K562 (cell line): ENCODE results near the gene CDC42EP5. TPM values are rescaled to one million over a fixed set of nuclear protein-coding genes. Genes with fewer than 3 reads are reported as not detected.

Experiments
- CBFA2T3 ChIP-seq: fragments of 450-650 bp; IDR thresholded peaks from 2 replicates; pipeline ENCODE4 v1.6.1; 2017
- CBX3 ChIP-seq, 2 experiments: IDR thresholded peaks; 1 replicate in 1 of 2; 2 replicates in 1 of 2; pipeline ENCODE4 v1.6.1; 2012; ENCODE audit warnings: inconsistent platforms in 2 of 2, low read length in 2 of 2, borderline replicate concordance in 1 of 2, control low read depth in 1 of 2
- CBX8 ChIP-seq: fragments of 200-600 bp; sonication (generic); IDR thresholded peaks from 2 replicates; pipeline ENCODE4 v1.6.1; 2012; ENCODE audit warnings: borderline replicate concordance, mixed run types, low read depth, mild to moderate bottlenecking, moderate library complexity, mixed read lengths, low read length, control low read depth, inconsistent platforms; ENCODE audit not compliant: poor library complexity, severe bottlenecking; ENCODE audit errors: extremely low read depth
- CCNT2 ChIP-seq: IDR thresholded peaks from 2 replicates; pipeline ENCODE4 v1.6.1; 2011; ENCODE audit warnings: borderline replicate concordance, low read depth, mild to moderate bottlenecking, moderate library complexity, mixed read lengths, low read length; ENCODE audit not compliant: insufficient read length; ENCODE audit errors: extremely low read depth
- GABPB1 ChIP-seq: sonication (generic); formaldehyde crosslinking; IDR thresholded peaks from 2 replicates; pipeline ENCODE4 v1.8.0; 2022; ENCODE audit warnings: mild to moderate bottlenecking, missing genetic modification reagents
- MTA3 ChIP-seq: fragments of 450-650 bp; formaldehyde crosslinking; IDR thresholded peaks from 2 replicates; pipeline ENCODE4 v1.6.1; 2017; ENCODE audit warnings: mild to moderate bottlenecking, borderline replicate concordance
- NONO ChIP-seq, 2 experiments: fragments of 200-400 bp in 1 of 2; fragments of 450-650 bp in 1 of 2; formaldehyde crosslinking in 1 of 2; IDR thresholded peaks; 2 replicates each; pipeline ENCODE4 v1.6.1; 2017; ENCODE audit warnings: low read depth in 2 of 2, mild to moderate bottlenecking in 2 of 2, moderate library complexity in 2 of 2, low read length in 1 of 2
- NRF1 ChIP-seq, 2 experiments: fragments of 450-650 bp; IDR thresholded peaks in 1 of 2; conservative IDR thresholded peaks in 1 of 2; 2 replicates each; pipeline ENCODE4 v1.6.1; 2014; ENCODE audit warnings: mild to moderate bottlenecking in 2 of 2
- PHF20 ChIP-seq: fragments of 450-650 bp; IDR thresholded peaks from 2 replicates; pipeline ENCODE4 v1.6.1; 2018; ENCODE audit not compliant: partially characterized antibody
- POLR2AphosphoS5 ChIP-seq: IDR thresholded peaks from 2 replicates; pipeline ENCODE4 v1.6.1; 2011; ENCODE audit warnings: mild to moderate bottlenecking, low read depth, low read length, moderate library complexity; ENCODE audit not compliant: control insufficient read depth, insufficient read depth
- PPARD ChIP-seq: fragments of 250-450 bp; sonication (Bioruptor Pico); IDR thresholded peaks from 2 replicates; pipeline ENCODE4 v1.8.0; 2022; ENCODE audit warnings: inconsistent platforms, mild to moderate bottlenecking, moderate library complexity
- RBM17 ChIP-seq: fragments of 200-400 bp; formaldehyde crosslinking; IDR thresholded peaks from 2 replicates; pipeline ENCODE4 v1.6.1; 2017; ENCODE audit warnings: low read depth, mild to moderate bottlenecking, low read length, borderline replicate concordance
- SUPT5H ChIP-seq: fragments of 450-650 bp; IDR thresholded peaks from 2 replicates; pipeline ENCODE4 v1.6.1; 2016
- TAF9B ChIP-seq: fragments of 450-650 bp; IDR thresholded peaks from 2 replicates; pipeline ENCODE4 v1.6.1; 2018; ENCODE audit warnings: mild to moderate bottlenecking; ENCODE audit not compliant: partially characterized antibody
- TFAM ChIP-seq: fragments of 250-450 bp; sonication (Bioruptor Pico); conservative IDR thresholded peaks from 2 replicates; pipeline ENCODE4 v1.5.0; 2021; ENCODE audit warnings: mild to moderate bottlenecking, moderate library complexity
- YY1 ChIP-seq, 3 experiments: IDR thresholded peaks; 2 replicates each; pipeline ENCODE4 v1.6.1; 2011; ENCODE audit warnings: low read length in 2 of 3, mild to moderate bottlenecking in 2 of 3, moderate library complexity in 2 of 3, borderline replicate concordance in 1 of 3, control low read depth in 1 of 3, low read depth in 1 of 3; ENCODE audit not compliant: insufficient read depth in 3 of 3, insufficient replicate concordance in 2 of 3, control insufficient read depth in 1 of 3, insufficient read length in 1 of 3; ENCODE audit errors: extremely low read depth in 1 of 3
- ZC3H4 ChIP-seq: sonication (generic); formaldehyde crosslinking; IDR thresholded peaks from 2 replicates; pipeline ENCODE4 v1.9.0; 2021; ENCODE audit warnings: missing genetic modification reagents, borderline replicate concordance
- ZNF324 ChIP-seq: fragments of 250-450 bp; sonication (Bioruptor Pico); IDR thresholded peaks from 2 replicates; pipeline ENCODE4 v1.4.0; 2020; ENCODE audit warnings: mild to moderate bottlenecking
- ZNF384 ChIP-seq: IDR thresholded peaks from 2 replicates; pipeline ENCODE4 v1.6.1; 2012; ENCODE audit warnings: low read depth, low read length, improper control_type of control experiment
- polyA plus RNA-seq, 8 experiments: library from polyadenylated mRNA; depleted of rRNA in 4 of 8; stranded (reverse) in 5 of 8; unstranded in 3 of 8; fragments of >200 nt; fragmentation: Nextera tagmentation in 2 of 8; fragmentation: Illumina TruSeq in 1 of 8; extraction: Ambion mirVana in 2 of 8; extraction: Trizol in 1 of 8; gene quantifications; 2 replicates each; pipeline versions ENCODE4 v1.2.1 to v1.2.3, GENCODE V29; 2011 to 2014; ENCODE audit warnings: inconsistent platforms in 1 of 8, missing spikeins in 1 of 8
- total RNA-seq, 7 experiments: library from RNA; depleted of rRNA in 6 of 7; stranded (reverse); fragments of >200 nt in 6 of 7; fragmentation: Illumina TruSeq in 2 of 7; extraction: Trizol in 2 of 7; gene quantifications; 2 replicates each; pipeline versions ENCODE4 v1.2.1 to v1.2.3, GENCODE V29; 2011 to 2021; ENCODE audit warnings: low replicate concordance in 1 of 7
- TF ChIP-seq, protein P1 (sequence below): fragments of 200-800 bp; sonication (Bioruptor generic); IDR thresholded peaks from 2 replicates; pipeline ENCODE4 v1.6.1; 2017; ENCODE audit warnings: missing genetic modification characterization, missing compliant biosample characterization
- TF ChIP-seq, protein P2 (sequence below): sonication (generic); formaldehyde crosslinking; IDR thresholded peaks from 2 replicates; pipeline ENCODE4 v1.9.0; 2022; ENCODE audit warnings: mild to moderate bottlenecking, missing genetic modification reagents
- TF ChIP-seq, protein P3 (sequence below): sonication (generic); formaldehyde crosslinking; IDR thresholded peaks from 2 replicates; pipeline ENCODE4 v1.8.0; 2022; ENCODE audit warnings: mild to moderate bottlenecking, low read depth, missing genetic modification reagents
- TF ChIP-seq, protein P4 (sequence below): fragments of 450-650 bp; formaldehyde crosslinking; IDR thresholded peaks from 2 replicates; pipeline ENCODE4 v1.4.0; 2020; ENCODE audit warnings: mild to moderate bottlenecking, mixed read lengths

The CDC42EP5 gene
- total and polyA plus RNA-seq, 9 of the 15 experiments (the other 6 are each of a cell fraction or from before 2014, with no cell fraction given) = 0.15 to 0.38 TPM; not detected in 7

DNA sequence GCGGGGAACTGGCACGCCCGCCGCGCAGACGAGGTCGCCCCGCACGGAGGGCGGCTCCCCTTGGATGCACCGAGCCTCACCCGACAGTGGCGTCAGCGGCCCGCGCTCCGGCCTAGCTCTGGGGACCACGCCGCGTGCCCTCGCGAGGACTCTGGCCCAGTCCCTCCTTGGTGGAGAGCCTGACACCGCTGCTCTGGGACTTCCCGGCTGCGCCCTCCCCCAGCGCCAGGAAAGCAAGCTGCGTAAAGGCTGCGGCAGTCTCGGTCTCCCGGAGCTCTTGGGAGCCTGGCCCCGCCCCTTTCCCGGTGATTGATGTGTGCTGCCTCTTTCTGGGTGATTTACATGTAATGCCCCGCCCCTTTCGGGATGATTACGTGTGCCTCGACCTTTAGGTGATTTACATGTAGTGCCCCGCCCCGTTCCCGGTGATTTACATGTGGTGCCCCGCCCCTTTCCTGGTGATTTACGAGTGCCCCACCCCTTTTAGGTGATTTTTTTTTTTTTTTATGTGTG lies 9.5 kb downstream of the CDC42EP5 start, which contains the start of gene LENG9 (continued):
- no peak for TF ChIP-seq NONO (IDR thresholded peaks at IDR 0.05; ENCODE audit: low read depth in 2 of 2, low read length in 1 of 2)
- no peak for TF ChIP-seq ZNF324
- TF ChIP-seq ZNF384 = peak; percentile 99
- peak; percentile 77 to 81 for TF ChIP-seq NRF1 (conservative IDR thresholded peaks at IDR 0.05 in 1 of 2, IDR thresholded peaks at IDR 0.05 in 1 of 2)
- TF ChIP-seq, protein P1, sequence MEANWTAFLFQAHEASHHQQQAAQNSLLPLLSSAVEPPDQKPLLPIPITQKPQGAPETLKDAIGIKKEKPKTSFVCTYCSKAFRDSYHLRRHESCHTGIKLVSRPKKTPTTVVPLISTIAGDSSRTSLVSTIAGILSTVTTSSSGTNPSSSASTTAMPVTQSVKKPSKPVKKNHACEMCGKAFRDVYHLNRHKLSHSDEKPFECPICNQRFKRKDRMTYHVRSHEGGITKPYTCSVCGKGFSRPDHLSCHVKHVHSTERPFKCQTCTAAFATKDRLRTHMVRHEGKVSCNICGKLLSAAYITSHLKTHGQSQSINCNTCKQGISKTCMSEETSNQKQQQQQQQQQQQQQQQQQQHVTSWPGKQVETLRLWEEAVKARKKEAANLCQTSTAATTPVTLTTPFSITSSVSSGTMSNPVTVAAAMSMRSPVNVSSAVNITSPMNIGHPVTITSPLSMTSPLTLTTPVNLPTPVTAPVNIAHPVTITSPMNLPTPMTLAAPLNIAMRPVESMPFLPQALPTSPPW (CRISPR knock-in tag) = no peak; the same call in 1 of the 2 replicates
- TF ChIP-seq PPARD (CRISPR knock-in tag) = no peak
- TF ChIP-seq, protein P2, sequence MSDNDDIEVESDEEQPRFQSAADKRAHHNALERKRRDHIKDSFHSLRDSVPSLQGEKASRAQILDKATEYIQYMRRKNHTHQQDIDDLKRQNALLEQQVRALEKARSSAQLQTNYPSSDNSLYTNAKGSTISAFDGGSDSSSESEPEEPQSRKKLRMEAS (CRISPR knock-in tag) = peak; percentile 87
- no peak for TF ChIP-seq TFAM (CRISPR knock-in tag)
- no peak for TF ChIP-seq CBFA2T3
- TF ChIP-seq CBX8 = no peak
- no peak for TF ChIP-seq MTA3
- TF ChIP-seq CCNT2 = peak; percentile 4
- TF ChIP-seq, protein P3, sequence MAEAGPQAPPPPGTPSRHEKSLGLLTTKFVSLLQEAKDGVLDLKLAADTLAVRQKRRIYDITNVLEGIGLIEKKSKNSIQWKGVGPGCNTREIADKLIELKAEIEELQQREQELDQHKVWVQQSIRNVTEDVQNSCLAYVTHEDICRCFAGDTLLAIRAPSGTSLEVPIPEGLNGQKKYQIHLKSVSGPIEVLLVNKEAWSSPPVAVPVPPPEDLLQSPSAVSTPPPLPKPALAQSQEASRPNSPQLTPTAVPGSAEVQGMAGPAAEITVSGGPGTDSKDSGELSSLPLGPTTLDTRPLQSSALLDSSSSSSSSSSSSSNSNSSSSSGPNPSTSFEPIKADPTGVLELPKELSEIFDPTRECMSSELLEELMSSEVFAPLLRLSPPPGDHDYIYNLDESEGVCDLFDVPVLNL (CRISPR knock-in tag) = no peak
- peak; percentile 69 for TF ChIP-seq GABPB1 (CRISPR knock-in tag)
- no peak for TF ChIP-seq ZC3H4 (CRISPR knock-in tag)
- peak; percentile 37 for TF ChIP-seq SUPT5H
- TF ChIP-seq YY1 (IDR thresholded peaks at IDR 0.05; ENCODE audit: borderline replicate concordance in 1 of 3, control insufficient read depth in 1 of 3, extremely low read depth in 1 of 3, insufficient read depth in 3 of 3, insufficient read length in 1 of 3, insufficient replicate concordance in 2 of 3, low read depth in 1 of 3, low read length in 2 of 3) = no peak
- no peak for TF ChIP-seq RBM17
- peak; percentile 34; the same call in 1 of the 2 replicates for TF ChIP-seq POLR2AphosphoS5
- TF ChIP-seq PHF20 = no peak
- no peak for TF ChIP-seq TAF9B
- TF ChIP-seq, protein P4, sequence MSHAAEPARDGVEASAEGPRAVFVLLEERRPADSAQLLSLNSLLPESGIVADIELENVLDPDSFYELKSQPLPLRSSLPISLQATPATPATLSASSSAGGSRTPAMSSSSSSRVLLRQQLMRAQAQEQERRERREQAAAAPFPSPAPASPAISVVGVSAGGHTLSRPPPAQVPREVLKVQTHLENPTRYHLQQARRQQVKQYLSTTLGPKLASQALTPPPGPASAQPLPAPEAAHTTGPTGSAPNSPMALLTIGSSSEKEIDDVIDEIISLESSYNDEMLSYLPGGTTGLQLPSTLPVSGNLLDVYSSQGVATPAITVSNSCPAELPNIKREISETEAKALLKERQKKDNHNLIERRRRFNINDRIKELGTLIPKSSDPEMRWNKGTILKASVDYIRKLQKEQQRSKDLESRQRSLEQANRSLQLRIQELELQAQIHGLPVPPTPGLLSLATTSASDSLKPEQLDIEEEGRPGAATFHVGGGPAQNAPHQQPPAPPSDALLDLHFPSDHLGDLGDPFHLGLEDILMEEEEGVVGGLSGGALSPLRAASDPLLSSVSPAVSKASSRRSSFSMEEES (CRISPR knock-in tag) = no peak
- peak in 1 of 2 experiments; percentile 8; a peak in 1 of 3 replicates for TF ChIP-seq CBX3 (IDR thresholded peaks at IDR 0.05; ENCODE audit: borderline replicate concordance in 1 of 2, low read length in 2 of 2)
